ENCODE measurements around the gene CIROP.

The CIROP gene

DNA sequence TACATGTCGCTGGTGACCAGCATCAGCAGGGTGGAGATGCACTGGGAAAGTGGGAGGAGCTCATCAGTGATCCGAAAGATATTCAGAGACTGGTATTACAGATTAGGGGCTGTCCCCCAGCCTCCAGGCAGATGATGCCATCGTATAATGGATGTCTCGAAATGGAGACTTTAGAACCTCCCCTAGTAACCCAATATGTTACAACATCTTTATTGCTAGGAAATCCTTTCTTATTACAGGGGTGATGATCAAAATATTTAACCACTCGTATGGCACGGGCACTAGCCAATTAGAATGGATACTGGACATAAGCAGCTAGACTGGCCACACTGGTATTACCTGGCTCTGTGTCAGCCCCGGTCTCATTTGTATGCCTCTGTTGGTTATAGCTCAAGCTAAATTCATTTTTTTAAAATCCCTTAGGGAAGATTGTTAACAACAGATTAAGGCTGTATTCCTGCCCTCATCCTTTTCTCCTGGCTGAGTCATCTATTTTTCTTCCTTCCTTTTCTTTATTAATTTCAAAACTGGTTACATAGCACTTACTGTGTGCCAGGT, 25.0 kb upstream of the CIROP start:
- no peak for DNase-seq (ENCODE audit: low spot score)

DNA sequence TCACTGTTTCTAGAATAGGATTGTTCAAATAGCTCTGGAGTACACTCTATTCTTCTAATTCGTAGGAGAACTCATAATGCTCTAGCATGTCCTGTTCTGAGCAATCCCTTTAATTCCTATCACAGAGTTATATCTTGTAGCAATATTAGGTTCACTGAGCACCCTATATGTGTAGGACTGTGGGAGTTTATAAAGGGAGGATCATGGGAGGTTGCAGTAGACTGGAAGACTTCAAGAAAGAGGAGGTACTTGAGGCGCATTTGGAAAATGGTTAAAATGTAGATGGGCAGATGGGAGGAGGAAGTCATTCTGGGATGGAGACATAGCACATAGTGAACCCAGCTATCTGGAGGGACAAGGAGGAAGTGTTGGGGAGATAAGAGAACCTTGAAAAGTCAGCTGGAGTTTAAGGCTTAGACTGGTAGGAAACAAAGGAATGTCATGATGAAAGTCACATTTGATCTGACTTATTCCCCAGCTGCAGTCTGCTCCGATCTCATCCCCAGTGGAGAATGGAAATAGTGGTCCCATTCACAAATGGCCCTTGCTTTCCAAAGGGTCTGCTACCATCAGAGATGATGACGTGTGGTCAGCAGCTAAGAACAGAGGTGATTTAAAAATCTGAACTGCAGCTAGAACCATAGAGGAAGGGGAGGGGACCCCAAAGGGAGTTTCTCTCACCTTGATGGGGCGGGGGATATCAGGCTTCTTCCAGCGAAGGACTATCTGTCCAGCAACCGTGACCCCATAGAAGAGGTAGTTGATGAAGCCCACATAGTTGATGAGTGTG, 24.4 kb upstream of the CIROP start:
- DNase-seq (ENCODE audit: low spot score), result no peak

DNA sequence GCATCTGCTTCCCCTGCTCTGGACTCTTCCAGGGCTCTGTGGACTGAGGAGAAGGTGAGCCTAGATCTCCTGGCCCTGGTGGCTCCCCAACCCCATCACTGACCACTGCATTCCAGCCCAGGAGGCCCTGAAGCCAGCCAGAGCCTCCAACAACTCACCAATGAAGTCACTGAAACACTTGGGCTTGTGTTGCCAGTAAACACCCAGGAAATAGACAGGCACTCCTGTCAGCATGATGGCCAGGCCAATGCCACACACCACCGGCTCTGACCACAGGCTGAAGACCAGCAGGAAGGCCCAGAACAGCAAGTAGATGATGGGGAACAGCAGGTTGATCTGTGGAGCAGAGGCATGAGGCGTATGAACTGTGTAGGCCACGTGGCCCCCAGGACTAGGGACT, 23.1 kb upstream of the CIROP start:
- no peak for DNase-seq (ENCODE audit: low spot score)

DNA sequence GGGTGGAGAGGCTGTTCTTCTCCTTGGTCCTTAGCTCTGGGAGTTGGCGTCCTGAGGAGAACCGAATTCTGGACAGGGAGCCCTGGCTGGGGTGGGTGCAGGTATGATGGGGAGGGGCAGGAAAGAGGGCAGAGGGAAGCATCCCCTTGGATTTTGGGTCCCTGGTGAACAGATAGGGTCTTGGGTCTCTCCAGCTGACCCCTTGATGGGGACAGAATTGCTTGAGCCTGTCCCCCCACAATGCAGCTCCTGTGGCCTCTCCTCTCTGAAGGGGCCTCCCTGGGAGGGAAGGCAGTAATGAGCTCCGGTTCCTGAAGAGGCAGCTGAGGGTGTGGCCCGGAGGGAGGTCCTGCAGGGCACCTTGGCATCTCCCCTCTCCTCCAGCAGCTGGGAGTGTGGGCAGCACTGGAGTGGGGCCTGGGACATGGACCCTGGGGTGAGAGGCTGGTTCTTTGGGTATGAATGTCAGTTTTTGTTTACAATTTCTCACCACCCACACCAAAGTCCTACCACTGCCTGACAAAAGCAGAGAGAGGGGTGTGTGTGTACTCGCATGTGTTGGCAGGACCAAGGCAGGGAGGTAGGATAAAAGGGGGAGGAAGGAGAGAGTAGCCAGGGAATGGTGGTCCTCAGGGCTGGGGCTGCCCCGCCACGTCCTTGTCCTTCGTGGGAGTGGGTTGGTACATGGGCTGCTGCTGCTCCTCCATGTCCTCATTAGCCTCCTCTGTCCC, 21.9 kb upstream of the CIROP start:
- DNase-seq (ENCODE audit: low spot score), result no peak

DNA sequence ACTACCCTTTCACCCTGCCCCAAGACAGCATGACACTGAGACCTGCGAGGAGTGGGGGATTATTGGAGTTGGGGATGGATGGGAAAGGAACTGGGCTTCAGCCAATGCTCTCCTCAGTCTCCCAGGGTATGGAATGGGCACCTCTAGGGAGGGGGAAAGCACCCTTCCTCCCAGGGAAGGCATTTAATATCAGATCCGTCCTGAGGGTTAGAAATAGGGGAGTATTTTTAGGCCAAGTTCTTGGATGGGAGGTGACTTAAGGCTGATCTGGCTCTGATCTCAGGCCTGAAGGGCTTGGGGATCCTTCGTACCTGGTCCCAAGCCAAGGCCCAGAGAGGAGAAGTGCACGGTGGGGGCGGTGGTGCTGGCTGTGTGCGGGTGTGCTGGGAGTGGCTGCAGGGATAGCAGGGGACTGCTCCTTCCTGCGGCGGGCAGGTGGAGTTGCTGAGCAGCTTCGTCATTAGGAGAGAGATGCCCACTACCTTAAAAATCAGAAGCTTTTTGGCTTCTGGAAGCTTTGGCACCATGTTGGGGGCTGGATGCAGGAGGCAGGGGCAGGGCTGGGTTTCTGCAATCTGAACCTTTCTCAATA, 21.2 kb upstream of the CIROP start:
- no peak for DNase-seq (ENCODE audit: low spot score)

DNA sequence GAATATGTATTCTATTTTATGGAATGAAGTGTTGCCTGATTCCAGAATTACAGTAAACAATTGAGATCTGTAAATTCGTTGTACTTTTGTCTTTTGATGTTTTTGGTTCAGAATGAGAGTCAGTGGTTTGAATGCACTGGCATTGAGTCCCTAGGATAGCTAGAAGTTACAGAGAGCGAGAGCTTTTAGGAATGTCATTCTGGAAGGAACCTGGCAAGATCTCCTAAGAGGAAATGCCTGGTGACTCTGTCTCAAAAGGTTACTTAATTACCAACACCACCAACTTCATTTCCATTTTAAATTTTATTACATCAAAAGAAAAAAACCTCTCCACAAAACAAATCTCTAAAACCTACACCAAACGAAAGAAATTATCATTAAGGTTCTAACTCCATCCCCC, 20.2 kb upstream of the CIROP start:
- no peak for DNase-seq (ENCODE audit: low spot score)

DNA sequence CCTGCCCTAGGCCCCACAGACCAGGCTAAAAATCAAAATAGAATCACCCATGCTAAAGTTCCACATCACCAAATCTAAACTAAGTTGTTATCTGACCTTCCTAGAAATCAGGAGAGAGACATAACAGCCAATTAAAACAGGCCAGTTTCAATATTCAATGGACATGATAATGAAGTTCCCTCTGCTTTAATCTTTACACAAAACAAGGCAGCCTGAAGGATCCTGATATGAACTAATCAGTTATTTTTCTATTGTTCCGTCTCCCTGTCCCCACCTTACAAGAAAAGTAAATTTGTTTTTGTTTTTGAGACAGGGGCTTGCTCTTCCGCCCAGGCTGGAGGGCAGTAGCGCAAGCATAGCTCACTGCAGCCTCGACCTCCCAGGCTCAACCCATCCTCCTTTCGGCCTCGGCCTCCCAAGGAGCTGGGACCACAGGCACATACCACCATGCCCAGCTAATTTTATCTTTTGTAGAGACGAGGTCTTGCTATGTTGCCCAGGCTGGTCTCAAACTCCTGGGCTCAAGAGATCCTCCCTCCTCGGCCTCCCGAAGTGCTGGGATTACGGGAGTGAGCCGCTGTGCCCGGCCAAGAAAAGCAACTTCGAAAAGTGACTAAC, 19.7 kb upstream of the CIROP start:
- no peak for DNase-seq (ENCODE audit: low spot score)

DNA sequence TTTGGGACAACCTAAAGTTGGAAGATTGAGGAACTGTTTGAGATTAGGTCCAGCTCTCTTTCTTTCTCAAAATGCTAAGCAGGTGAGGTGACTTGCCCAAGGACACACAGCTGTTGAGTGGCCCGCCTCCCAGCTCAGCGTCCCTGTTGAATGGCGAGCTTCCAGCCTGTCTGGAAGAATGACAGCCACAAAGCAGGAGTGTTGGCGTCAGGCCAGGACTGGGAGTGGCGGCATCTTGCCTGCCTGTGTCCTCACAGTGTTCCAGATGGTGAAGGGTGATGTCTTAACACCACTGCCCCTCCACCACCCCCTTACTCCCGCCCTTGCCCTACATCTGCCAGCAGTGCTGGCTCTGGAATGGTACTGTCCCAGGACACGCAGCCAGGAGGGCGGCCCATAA, 18.6 kb upstream of the CIROP start:
- no peak for DNase-seq (ENCODE audit: low spot score)

DNA sequence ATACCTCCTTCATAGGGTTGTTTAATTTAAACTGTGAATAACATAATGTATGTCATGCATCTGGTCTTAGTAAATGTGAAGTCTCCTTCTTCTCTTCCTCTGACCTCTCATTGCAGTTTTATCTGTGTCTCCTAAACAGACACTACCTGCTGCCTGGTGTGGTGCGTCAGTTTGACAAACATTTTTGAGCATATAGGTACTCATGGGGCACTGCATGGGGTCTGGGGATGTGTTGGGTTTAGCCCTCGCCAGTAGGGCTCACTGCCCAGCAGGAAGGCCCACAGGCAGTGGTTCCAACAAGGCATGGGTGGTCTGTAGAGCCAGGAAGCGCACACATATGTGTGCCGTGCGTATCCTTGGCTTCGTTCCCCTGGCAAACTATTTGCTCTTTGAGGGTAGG, 17.3 kb upstream of the CIROP start:
- no peak for DNase-seq (ENCODE audit: low spot score)

DNA sequence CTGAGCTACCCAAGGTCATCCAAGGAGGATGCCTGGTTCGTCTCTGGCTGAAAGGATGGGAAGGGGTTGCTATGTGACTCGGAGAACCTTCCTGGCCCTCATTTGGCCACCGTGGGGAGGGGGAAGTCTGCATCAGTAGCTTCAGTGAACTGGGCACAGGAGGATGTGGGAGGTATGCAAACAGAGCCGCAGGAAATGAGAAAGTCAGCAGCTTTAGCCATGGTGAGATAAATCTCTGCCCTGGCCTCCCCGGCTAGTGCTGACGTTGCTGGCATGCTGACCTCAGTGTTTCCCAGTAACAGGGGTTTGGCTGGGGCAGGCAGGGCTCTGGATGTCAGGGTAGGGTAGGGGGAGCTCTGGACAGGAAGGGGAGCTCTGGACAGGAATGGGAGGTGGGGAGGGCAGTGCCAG, 16.6 kb upstream of the CIROP start:
- no peak for DNase-seq (ENCODE audit: low spot score)

DNA sequence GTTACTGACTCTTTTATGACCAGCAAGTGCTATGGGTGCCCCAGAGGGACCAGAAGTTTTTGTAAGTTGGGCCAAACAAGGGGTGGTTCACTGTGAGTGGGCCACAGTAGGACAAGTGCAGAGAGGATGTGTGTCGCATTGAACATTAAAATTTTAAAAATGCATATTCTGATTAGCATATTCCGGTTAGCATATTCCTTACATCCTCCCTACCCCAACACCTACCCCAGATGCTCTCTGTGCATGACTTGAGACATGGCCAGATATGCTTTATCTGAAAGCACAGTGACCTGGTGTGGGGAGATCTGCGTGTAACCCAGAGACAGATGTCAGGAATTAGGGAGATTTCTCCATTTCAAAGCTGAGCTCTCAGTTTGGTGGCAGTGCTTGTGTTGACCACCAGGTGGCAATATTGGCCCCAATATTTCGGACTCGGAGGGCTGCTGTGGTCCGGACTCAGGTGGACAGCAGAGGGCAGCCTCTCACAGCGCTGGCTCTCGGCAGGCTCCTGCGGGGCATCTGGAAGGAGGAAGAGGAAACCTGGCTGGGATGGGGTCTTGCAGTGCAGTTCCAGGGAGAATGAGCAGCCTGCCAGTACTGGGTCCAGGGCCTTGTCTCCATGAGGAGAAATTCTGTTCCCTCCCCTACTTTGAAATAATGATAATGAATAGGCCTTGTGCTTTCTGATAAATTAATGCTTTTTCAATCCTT, 15.9 kb upstream of the CIROP start:
- DNase-seq (ENCODE audit: low spot score), result peak; percentile 86

DNA sequence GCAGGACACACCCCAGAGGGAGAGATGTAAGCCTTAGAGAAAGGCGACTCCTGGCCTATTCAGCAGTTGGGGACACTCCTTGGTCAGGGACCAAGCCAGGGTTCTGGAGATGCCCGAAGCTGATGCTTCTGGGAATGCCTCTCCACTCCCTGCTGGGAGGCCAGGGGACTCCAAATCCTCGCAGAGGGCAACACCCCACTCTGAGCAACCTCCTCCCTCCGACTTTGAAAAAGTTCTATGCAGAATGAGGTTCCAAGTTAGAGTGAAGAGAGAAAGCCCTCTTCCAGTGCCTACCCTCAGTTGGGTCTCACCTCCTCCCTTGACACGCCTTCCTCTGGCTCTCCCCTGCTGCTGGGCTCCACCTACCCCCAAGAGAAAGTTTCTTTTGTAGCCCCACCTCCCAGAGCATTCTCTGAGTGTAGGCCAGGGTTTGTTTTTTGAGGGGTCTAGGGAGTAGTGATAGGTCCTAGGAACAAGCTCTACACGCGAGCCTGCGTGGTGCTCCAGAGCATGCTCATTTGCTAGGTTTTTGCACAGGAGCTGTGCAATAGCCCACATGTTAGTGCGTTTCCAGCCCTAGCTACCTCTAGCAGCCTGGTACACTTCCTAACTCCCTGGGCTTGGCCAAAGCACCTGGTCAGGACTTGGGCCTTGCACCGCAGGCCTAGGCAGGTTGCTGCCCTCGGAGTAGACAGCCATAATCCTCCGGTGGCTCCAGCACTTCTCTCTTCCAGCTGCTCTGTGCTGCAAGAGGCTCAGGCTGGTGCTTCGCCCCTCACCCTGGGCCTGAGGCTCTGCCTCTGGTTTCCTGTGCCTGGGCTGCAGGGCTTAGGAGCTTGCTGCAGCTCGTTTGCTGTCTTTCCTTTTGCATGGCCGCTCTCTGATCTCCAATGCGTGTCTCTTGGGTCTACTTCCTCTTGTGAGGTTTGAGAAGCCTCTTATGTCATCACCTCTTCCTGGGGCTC, 14.9 kb upstream of the CIROP start:
- no peak for DNase-seq (ENCODE audit: low spot score)

DNA sequence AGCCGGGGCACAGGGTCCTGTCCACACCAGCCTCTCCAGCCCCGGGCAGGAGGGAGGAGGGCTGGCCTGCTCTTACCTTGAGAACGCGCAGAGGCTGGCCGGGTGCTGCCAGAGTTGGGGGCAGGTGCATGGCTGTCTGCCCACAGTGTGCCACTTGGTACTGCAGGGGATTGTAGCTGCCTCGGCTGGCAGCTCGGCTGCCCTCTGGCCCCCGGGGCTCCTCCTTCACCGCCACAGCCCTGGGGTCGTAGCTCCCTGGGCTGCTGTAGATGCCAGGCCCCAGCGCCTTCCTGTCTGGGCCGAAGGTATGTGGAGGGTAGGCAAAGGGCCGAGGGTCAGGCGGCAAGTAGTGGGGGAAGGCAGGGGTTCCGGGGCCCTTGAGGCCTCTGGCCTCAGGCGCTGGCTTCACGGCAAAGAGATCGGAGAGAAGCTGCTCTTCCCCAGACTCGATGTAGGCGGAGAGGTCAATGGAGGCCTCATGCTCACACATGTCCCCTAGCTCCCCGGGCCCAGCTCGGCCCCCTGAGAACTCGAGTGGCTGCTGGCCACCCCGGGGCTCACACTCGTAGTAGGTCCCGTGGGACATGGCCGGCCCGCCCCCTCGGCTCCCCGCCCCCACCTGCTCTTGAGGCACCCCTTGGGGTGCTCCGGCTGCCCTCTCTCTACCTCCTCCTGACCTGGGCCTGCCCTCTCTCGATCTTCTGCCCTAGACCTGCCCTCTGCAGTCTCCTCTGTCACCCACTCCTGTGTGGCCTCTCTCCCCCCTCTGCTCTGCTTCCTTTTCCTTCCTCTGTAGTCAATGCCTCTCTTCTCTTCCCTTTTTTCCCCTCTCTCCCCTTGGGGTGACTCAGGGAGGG, 13.9 kb upstream of the CIROP start, which contains the start of gene CEBPE:
Gene CEBPE, minus strand, starts transcription at position 750 of the 857 bp plus-strand sequence. Its CDS starts 164 bp downstream, at position 586.
- DNase-seq (ENCODE audit: low spot score), result no peak

DNA sequence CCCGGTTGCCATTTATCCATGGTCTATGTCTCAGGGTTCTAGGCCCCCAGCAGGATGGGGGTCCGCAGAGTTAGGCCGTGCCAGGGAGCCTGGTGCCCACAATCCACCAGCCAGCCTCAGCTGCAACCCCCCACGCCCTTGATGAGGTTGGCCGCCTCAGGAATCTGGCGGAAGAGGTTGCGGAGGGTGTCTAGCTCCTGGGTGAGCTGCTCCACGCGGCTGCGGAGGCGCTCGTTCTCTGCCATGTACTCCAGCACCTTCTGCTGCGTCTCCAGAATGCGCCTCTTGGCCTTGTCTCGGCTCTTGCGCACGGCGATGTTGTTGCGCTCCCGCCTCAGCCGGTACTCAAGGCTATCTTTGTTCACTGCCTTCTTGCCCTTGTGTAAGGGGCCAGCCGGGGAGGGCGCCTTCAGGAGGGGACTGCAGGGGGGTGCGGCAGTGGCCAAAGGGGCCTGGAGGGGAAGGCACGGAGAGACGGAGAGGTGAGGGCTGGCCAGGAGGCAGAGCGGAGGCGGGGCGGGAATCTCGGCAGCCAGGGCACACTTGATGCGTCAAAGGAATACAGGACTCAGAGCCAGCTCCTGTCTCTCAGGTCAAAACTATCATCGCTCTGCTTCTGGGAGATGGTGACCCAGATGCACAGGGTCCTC, 12.7 kb upstream of the CIROP start:
- no peak for DNase-seq (ENCODE audit: low spot score)

DNA sequence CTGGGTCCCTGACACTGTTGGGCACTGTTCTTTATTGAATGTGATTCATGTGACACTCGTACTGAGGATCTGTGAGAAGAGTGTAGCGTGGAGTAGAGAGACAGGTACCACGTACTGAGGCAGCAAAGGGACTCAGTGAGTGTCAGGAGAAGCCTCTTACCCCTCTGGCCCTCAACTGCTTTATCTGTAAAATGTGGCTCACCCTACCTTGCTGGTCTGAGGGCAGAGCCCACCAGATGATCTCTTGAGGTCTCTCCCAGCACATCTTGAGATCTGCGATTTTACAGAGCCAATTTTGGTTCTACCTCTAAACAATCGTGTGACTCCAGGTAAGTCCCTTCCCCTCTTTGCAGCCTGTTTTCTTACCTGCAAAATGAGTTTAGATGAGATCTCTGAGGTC, 11.1 kb upstream of the CIROP start:
- DNase-seq (ENCODE audit: low spot score), result no peak

DNA sequence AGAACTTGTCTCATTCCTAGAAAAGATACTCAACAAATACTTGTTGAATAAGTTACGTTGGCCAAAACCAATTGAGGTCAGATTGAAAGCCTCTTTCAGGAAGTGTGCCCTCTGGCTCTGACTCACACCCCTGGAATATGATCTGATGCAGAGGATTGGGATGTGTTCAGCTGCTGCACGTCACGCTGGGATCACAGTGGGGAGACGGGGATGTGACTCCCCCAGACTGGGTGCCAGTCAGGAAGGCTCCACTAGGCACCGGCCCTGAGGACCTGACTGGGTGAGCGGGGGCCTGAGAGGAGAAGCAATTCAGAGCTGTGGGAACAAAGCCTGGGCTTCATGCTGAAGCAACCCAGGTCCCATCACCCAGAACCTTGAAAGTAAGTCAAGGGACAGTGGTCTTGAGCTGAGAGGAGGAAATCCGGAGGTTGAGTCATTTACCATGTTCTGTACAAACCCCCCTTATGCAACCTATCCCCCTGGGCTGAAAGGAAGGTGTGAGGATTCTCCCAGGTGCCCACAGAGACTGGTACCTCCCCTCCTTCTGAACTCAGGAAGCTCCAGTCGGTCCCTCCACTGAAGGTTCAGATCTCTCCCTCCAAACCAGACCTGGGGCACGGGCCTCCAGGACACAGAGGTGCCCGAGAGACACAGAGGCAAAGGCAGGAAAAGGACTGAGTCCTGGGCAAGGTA, 10.4 kb upstream of the CIROP start:
- DNase-seq (ENCODE audit: low spot score), result no peak

DNA sequence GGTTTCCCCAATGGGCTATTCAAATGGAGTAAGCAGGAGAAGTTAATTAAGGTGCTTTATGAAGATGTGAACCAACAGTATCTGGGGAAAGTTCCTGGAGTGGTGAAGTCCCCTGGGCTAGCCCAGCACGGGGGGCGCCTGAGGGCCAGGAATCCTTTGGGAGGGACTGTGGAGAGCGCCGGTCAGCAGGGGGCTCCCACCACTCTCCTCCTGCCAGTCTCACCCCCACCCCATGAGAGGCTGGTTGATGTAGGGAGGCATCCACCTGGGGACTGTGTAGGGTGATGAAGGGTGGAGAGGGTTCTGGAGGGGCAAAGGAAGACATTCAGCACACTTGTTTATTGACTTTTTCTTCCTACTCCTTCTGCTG, 9.9 kb upstream of the CIROP start:
- DNase-seq (ENCODE audit: low spot score), result no peak

DNA sequence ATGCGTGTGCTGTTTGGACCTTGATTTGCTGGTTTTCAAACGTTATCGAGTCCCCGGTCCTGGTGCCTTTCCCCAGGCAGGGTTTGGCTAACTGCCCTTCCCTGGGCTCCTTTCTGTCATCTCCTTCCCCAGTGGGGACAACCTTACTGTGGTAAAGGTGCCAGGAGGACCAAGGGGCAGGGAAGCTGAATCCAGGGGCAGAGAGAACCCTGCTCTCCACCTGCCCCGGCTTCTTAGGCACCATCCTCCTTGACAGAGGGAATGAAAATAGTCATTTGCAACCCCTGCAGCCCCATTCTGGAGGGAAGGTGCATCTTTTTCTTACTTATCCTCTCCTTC, 9.3 kb upstream of the CIROP start:
- DNase-seq (ENCODE audit: low spot score), result no peak

All from putamen (tissue), 1 donor.